ENCODE data around the gene AKR1B1. TPM values are rescaled to one million over a fixed set of nuclear protein-coding genes. Genes with fewer than 3 reads are reported as not detected.

The AKR1B1 gene
- total and polyA plus RNA-seq, 2 of the 4 experiments (the other 2 are of a cell fraction): 90.9 to 201 TPM

- intact Hi-C loops (cut with micrococcal nuclease): no loop called here
- WGBS, 2 experiments (ENCODE audit: extremely low coverage in 2 of 2, insufficient read length in 1 of 2): no CpG with 5 or more reads among the region's 2 CpGs
- Histone ChIP-seq H3K23ac (ENCODE audit: low read depth, low read length) (no peak overlapping the region), H2BK20ac (ENCODE audit: low read depth, low read length) (no peak overlapping the region), H3K9me3 (ENCODE audit: control insufficient read depth, insufficient read depth, low read length) (no peaks in the 10 kb centered on the region), H4K20me1 (ENCODE audit: insufficient read depth, low read length) (no peaks in the 10 kb centered on the region), H3K18ac (ENCODE audit: low read depth, low read length) (no peak overlapping the region), H3K79me1 (ENCODE audit: low read depth in 1 of 2, low read length in 2 of 2) (no peaks in the 10 kb centered on the region), H3K36me3 (ENCODE audit: control insufficient read depth, insufficient read depth, low read length) (no peaks in the 10 kb centered on the region), H2AFZ (replicated peaks; ENCODE audit: low read length, poor library complexity) (no peak overlapping the region), H2BK120ac (ENCODE audit: low read depth, low read length) (no peak overlapping the region), H3K27me3 (ENCODE audit: control insufficient read depth, insufficient read depth, low read length) (peaks cover 6% of the 10 kb centered on the region), H4K5ac (ENCODE audit: low read depth, low read length) (no peak overlapping the region), H2AK9ac (replicated peaks; ENCODE audit: low read depth, low read length, poor library complexity) (no peak overlapping the region), H4K91ac (ENCODE audit: insufficient read depth, low read depth, low read length) (no peak overlapping the region), H3K9me1 (ENCODE audit: insufficient read depth, low read length) (peaks cover 4% of the 10 kb centered on the region; the same call in 1 of the 2 replicates), H3K4me1 (ENCODE audit: control insufficient read depth, insufficient read depth, low read length) (peaks cover 1% of the 10 kb centered on the region; the same call in 1 of the 2 replicates), H3K4ac (ENCODE audit: low read depth, low read length) (no peak overlapping the region), H4K8ac (ENCODE audit: low read depth in 2 of 2, low read length in 2 of 2) (no peak overlapping the region), H3K4me3 (ENCODE audit: insufficient read depth, low read depth, low read length) (no peak overlapping the region), H3K14ac (replicated peaks; ENCODE audit: low read depth, low read length) (no peak overlapping the region), H3K56ac (ENCODE audit: extremely low read depth, insufficient read depth, low read length) (no peak overlapping the region), H3K9ac (ENCODE audit: low read depth, low read length) (no peak overlapping the region), H3K4me2 (ENCODE audit: low read depth, low read length) (no peak overlapping the region), H2AK5ac (ENCODE audit: low read depth, low read length) (no peak overlapping the region), H2BK15ac (ENCODE audit: low read depth, low read length) (no peak overlapping the region), H3K27ac (ENCODE audit: insufficient read depth, low read length) (no peak overlapping the region), H2BK5ac (ENCODE audit: low read depth, low read length, poor library complexity, severe bottlenecking) (no peak overlapping the region)
- TF ChIP-seq RAD21 (IDR thresholded peaks at IDR 0.05; ENCODE audit: low read length) (no peak), POLR2A (IDR thresholded peaks at IDR 0.05; ENCODE audit: low read depth, low read length) (no peak), USF2 (IDR thresholded peaks at IDR 0.05; ENCODE audit: low read depth, low read length) (no peak), RCOR1 (IDR thresholded peaks at IDR 0.05; ENCODE audit: insufficient replicate concordance, low read length) (no peak), CHD1 (IDR thresholded peaks at IDR 0.05; ENCODE audit: low read depth, low read length) (no peak), MAZ (IDR thresholded peaks at IDR 0.05; ENCODE audit: borderline replicate concordance, low read depth, low read length) (no peak), SMC3 (IDR thresholded peaks at IDR 0.05; ENCODE audit: low read depth, low read length) (no peak), CEBPB (IDR thresholded peaks at IDR 0.05; ENCODE audit: low read depth, low read length) (no peak), FOS (IDR thresholded peaks at IDR 0.05; ENCODE audit: low read depth, low read length) (no peak), MAFK (IDR thresholded peaks at IDR 0.05; ENCODE audit: low read depth, low read length) (no peak), MXI1 (IDR thresholded peaks at IDR 0.05; ENCODE audit: borderline replicate concordance, low read depth, low read length) (no peak), RFX5 (IDR thresholded peaks at IDR 0.05; ENCODE audit: low read depth, low read length) (no peak), BHLHE40 (IDR thresholded peaks at IDR 0.05; ENCODE audit: low read depth, low read length) (no peak)
- in situ Hi-C loops (cut with MboI; ENCODE audit: low sequenced_read_pairs): no loop called here
- ATAC-seq (ENCODE audit: low read depth) (no peak), DNase-seq (no peak)
- dilution Hi-C loops (cut with HindIII; ENCODE audit: low sequenced_read_pairs, unreplicated experiment): no loop called here
- no TSS peak for BruUV-seq (replicated peaks)
- CTCF ChIA-PET: no interaction called here
- POLR2A ChIA-PET (ENCODE audit: unreplicated experiment): no interaction called here
Observed at GRCh38 chr7:134427896-134428295, 31.0 kb downstream of the AKR1B1 start.

All from IMR-90 (cell line).